Esophagus muscularis mucosa (tissue), 3 donors: ENCODE data around the gene UBE2QL1.

ENCODE experiments used
- POLR2A ChIP-seq: fragments of 450-650 bp; IDR thresholded peaks from one replicate; pipeline ENCODE4 v1.6.1; 2017; ENCODE audit warnings: antibody characterized with exemption, moderate library complexity, mild to moderate bottlenecking, low read depth
- TF ChIP-seq, protein P1 (sequence below), 3 experiments: fragments of 200-600 bp in 2 of 3; fragments of 450-650 bp in 1 of 3; sonication (generic) in 2 of 3; IDR thresholded peaks; one replicate each; pipeline ENCODE4 v1.5.1; 2017 to 2019; ENCODE audit warnings: antibody characterized with exemption in 3 of 3, mild to moderate bottlenecking in 2 of 3, moderate library complexity in 1 of 3

- TF ChIP-seq POLR2A = no peak
- TF ChIP-seq, protein P1, sequence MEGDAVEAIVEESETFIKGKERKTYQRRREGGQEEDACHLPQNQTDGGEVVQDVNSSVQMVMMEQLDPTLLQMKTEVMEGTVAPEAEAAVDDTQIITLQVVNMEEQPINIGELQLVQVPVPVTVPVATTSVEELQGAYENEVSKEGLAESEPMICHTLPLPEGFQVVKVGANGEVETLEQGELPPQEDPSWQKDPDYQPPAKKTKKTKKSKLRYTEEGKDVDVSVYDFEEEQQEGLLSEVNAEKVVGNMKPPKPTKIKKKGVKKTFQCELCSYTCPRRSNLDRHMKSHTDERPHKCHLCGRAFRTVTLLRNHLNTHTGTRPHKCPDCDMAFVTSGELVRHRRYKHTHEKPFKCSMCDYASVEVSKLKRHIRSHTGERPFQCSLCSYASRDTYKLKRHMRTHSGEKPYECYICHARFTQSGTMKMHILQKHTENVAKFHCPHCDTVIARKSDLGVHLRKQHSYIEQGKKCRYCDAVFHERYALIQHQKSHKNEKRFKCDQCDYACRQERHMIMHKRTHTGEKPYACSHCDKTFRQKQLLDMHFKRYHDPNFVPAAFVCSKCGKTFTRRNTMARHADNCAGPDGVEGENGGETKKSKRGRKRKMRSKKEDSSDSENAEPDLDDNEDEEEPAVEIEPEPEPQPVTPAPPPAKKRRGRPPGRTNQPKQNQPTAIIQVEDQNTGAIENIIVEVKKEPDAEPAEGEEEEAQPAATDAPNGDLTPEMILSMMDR (IDR thresholded peaks at IDR 0.05) = no peak
Measured at GRCh38 chr5:6403416-6403815, 45.2 kb upstream of the UBE2QL1 start.
